NCI-H2029 treated with DMSO at 0.1 percent for 48 hours (cell line): ENCODE results near the gene CTDNEP1.
"Not testable (repeated sequence)": the region's sequence is repeated elsewhere in the genome, so short reads cannot be mapped to it uniquely, and the experiment has no call there.

ENCODE experiments used
- DNase-seq: peaks from one replicate; lab custom pipeline; 2025; lab: John Stamatoyannopoulos, UW

Gene CTDNEP1

GRCh38 chr17:7248796-7249195 lies 2.7 kb downstream of the CTDNEP1 start:
- no peak for DNase-seq

- DNase-seq: no peak
Measured at GRCh38 chr17:7246779-7247178, 4.8 kb downstream of the CTDNEP1 start.

GRCh38 chr17:7243838-7244237 lies 7.7 kb downstream of the CTDNEP1 start:
- DNase-seq: not testable (repeated sequence)

- no peak for DNase-seq
Measured at GRCh38 chr17:7243453-7243729, 8.1 kb downstream of the CTDNEP1 start.

GRCh38 chr17:7242717-7243452 lies 8.6 kb downstream of the CTDNEP1 start:
- peak; percentile 81 for DNase-seq

- peak; percentile 41 for DNase-seq
Measured at GRCh38 chr17:7241783-7242716, 9.5 kb downstream of the CTDNEP1 start, which contains the start of gene GABARAP. Gene GABARAP, minus strand, starts transcription at chr17:7242449. Its CDS starts 119 bp downstream, at chr17:7242330.

- DNase-seq: no peak
Measured at GRCh38 chr17:7241090-7241733, 10.3 kb downstream of the CTDNEP1 start.

- DNase-seq: no peak
Measured at GRCh38 chr17:7240375-7240774, 11.2 kb downstream of the CTDNEP1 start.

- peak; percentile 90 for DNase-seq
Measured at GRCh38 chr17:7239091-7240027, 12.2 kb downstream of the CTDNEP1 start, which contains the start of gene PHF23. Gene PHF23, minus strand, starts transcription at chr17:7239457. Its CDS starts 178 bp downstream, at chr17:7239279.

- DNase-seq: no peak
Measured at GRCh38 chr17:7238420-7239090, 13.0 kb downstream of the CTDNEP1 start.

- DNase-seq: no peak
Measured at GRCh38 chr17:7237761-7238419, 13.6 kb downstream of the CTDNEP1 start.

GRCh38 chr17:7237266-7237760 lies 14.2 kb downstream of the CTDNEP1 start:
- no peak for DNase-seq

GRCh38 chr17:7236808-7237207 lies 14.7 kb downstream of the CTDNEP1 start:
- no peak for DNase-seq

GRCh38 chr17:7235693-7236665 lies 15.6 kb downstream of the CTDNEP1 start:
- no peak for DNase-seq

- peak; percentile 45 for DNase-seq
Measured at GRCh38 chr17:7234083-7234951, 17.2 kb downstream of the CTDNEP1 start, which contains the start of gene DVL2. Gene DVL2, minus strand, starts transcription at chr17:7234517. Its CDS starts 255 bp downstream, at chr17:7234262.

- no peak for DNase-seq
Measured at GRCh38 chr17:7233701-7234082, 17.8 kb downstream of the CTDNEP1 start.

GRCh38 chr17:7232114-7232513 lies 19.4 kb downstream of the CTDNEP1 start:
- DNase-seq: no peak

GRCh38 chr17:7229504-7229903 lies 22.0 kb downstream of the CTDNEP1 start:
- DNase-seq: no peak
